ENCODE data around the gene ATXN1.

The ATXN1 gene

DNA sequence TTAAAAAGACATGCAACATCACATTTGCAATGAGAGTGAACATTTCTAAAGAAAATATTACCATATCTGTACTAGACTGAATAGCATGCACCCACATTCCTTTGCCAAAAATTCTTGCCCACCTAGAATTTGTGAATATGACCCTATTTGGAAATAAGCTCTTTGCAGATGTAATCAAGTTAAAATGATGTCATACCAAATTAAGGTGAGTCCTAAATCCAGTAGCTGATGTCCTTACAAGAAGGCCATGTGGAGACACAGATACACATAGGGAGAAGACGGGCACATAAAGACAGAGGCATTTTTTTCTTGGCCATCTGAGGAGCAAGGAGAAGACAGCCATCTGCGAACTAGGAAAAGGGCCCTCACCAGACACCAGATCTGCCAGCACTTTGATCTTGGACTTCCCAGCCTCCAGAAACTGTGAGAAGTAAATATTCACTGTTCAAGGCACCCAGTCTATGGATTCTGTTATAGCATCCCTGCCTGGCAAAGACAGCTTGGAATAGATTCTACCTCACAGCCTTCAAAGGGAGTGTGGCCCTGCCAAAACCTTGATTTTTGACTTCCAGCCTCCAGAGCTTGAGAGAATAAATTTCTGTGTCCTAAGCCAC, 22.8 kb upstream of the ATXN1 start:
- Histone ChIP-seq H3K27ac (ENCODE audit: low read depth, low read length) (no peak overlapping the region), H3K27me3 (ENCODE audit: control insufficient read depth, low read length) (no peaks in the 10 kb centered on the region), H3K9me2 (replicated peaks; ENCODE audit: control insufficient read depth, low read length) (no peaks in the 10 kb centered on the region), H3F3A (ENCODE audit: control insufficient read depth, insufficient read depth) (no peaks in the 10 kb centered on the region), H4K20me1 (ENCODE audit: control insufficient read depth, insufficient read depth, low read depth, low read length) (no peaks in the 10 kb centered on the region), H3K4me2 (ENCODE audit: low read length) (no peak overlapping the region), H3K4me1 (ENCODE audit: control insufficient read depth, low read length) (no peaks in the 10 kb centered on the region), H3K36me3 (ENCODE audit: control insufficient read depth, low read length) (no peaks in the 10 kb centered on the region), H3K79me2 (ENCODE audit: control insufficient read depth, low read length) (no peaks in the 10 kb centered on the region), H3K4me3 (ENCODE audit: low read length) (no peak overlapping the region), H3K9me3 (ENCODE audit: control insufficient read depth, insufficient read depth, low read length) (no peaks in the 10 kb centered on the region)
- TF ChIP-seq CTCF (IDR thresholded peaks at IDR 0.05; ENCODE audit: low read depth, low read length, poor library complexity, severe bottlenecking) (no peak), EZH2phosphoT487 (IDR thresholded peaks at IDR 0.05; ENCODE audit: borderline replicate concordance, low read length) (no peak)

- Histone ChIP-seq H3K27me3 (ENCODE audit: control insufficient read depth, low read length) (no peaks in the 10 kb centered on the region), H3K4me2 (ENCODE audit: low read length) (no peak overlapping the region), H3K4me3 (ENCODE audit: low read length) (no peak overlapping the region), H3K79me2 (ENCODE audit: control insufficient read depth, low read length) (no peaks in the 10 kb centered on the region), H3K4me1 (ENCODE audit: control insufficient read depth, low read length) (no peaks in the 10 kb centered on the region), H3K27ac (ENCODE audit: low read depth, low read length) (no peak overlapping the region), H3K36me3 (ENCODE audit: control insufficient read depth, low read length) (no peaks in the 10 kb centered on the region), H3K9me3 (ENCODE audit: control insufficient read depth, insufficient read depth, low read length) (no peaks in the 10 kb centered on the region), H3F3A (ENCODE audit: control insufficient read depth, insufficient read depth) (no peaks in the 10 kb centered on the region), H4K20me1 (ENCODE audit: control insufficient read depth, insufficient read depth, low read depth, low read length) (no peaks in the 10 kb centered on the region), H3K9me2 (replicated peaks; ENCODE audit: control insufficient read depth, low read length) (no peaks in the 10 kb centered on the region)
- no peak for TF ChIP-seq EZH2phosphoT487 (IDR thresholded peaks at IDR 0.05; ENCODE audit: borderline replicate concordance, low read length)
- TF ChIP-seq CTCF (IDR thresholded peaks at IDR 0.05; ENCODE audit: low read depth, low read length, poor library complexity, severe bottlenecking) = no peak
Observed at GRCh38 chr6:16783509-16783908, 22.2 kb upstream of the ATXN1 start.

GRCh38 chr6:16782278-16782677, 21.0 kb upstream of the ATXN1 start:
- H3K27ac ChIP-seq (ENCODE audit: low read depth, low read length) = no peak overlapping the region
- no peak for TF ChIP-seq EZH2phosphoT487 (IDR thresholded peaks at IDR 0.05; ENCODE audit: borderline replicate concordance, low read length)

DNA sequence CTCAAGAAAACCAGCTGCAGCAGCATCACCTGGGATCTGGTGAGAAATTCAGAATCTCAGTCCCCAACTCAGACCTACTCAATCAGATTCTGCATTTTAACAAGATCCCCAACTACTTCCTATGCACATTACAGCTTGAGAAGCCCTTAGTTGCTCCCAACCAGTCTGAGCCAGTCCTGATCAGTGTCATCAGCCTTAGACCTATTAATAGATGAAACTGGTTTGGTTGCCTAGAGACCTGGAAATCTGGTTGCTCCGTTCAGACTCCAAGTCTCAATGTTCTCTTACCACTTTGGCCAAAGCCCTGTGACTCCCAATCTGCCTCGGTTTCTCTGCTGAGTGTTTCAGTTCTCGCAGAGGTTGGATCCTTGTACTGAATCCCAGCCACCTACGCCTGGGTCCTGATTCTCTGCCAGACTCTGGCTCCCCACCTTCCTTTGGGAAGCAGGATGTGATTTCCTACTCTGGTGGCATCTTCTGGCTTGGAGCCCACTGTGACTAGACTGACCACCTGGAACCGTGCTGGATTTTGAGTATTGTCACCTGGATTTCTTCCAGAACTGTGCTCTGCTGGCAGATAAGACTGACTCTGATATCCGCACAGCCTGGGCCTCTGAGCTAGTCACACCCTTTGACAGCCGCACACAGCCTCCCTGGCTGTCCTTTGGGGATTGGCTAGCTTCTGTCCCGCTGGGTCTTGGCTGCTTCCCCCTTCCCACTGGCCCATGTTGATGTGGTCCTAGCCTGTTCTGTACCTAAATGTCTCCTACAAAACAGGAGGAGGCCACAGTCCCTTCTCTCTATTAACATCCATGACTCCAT, 20.3 kb upstream of the ATXN1 start:
- Histone ChIP-seq H4K20me1 (ENCODE audit: control insufficient read depth, insufficient read depth, low read depth, low read length) (no peaks in the 10 kb centered on the region), H3K79me2 (ENCODE audit: control insufficient read depth, low read length) (no peaks in the 10 kb centered on the region), H3F3A (ENCODE audit: control insufficient read depth, insufficient read depth) (no peaks in the 10 kb centered on the region), H3K27ac (ENCODE audit: low read depth, low read length) (no peak overlapping the region), H3K9me2 (replicated peaks; ENCODE audit: control insufficient read depth, low read length) (no peaks in the 10 kb centered on the region), H3K4me1 (ENCODE audit: control insufficient read depth, low read length) (no peaks in the 10 kb centered on the region), H3K9me3 (ENCODE audit: control insufficient read depth, insufficient read depth, low read length) (no peaks in the 10 kb centered on the region), H3K27me3 (ENCODE audit: control insufficient read depth, low read length) (no peaks in the 10 kb centered on the region), H3K4me2 (ENCODE audit: low read length) (no peak overlapping the region), H3K4me3 (ENCODE audit: low read length) (no peak overlapping the region), H3K36me3 (ENCODE audit: control insufficient read depth, low read length) (no peaks in the 10 kb centered on the region)
- TF ChIP-seq CTCF (IDR thresholded peaks at IDR 0.05; ENCODE audit: low read depth, low read length, poor library complexity, severe bottlenecking) (no peak), EZH2phosphoT487 (IDR thresholded peaks at IDR 0.05; ENCODE audit: borderline replicate concordance, low read length) (no peak)

More at GRCh38 chr6:16782278-16782677, 21.0 kb upstream of the ATXN1 start:
- Histone ChIP-seq H3K4me3 (ENCODE audit: low read length) (no peak overlapping the region), H3K36me3 (ENCODE audit: control insufficient read depth, low read length) (no peaks in the 10 kb centered on the region), H3K79me2 (ENCODE audit: control insufficient read depth, low read length) (no peaks in the 10 kb centered on the region), H3K9me3 (ENCODE audit: control insufficient read depth, insufficient read depth, low read length) (no peaks in the 10 kb centered on the region), H3K4me2 (ENCODE audit: low read length) (no peak overlapping the region), H3K27me3 (ENCODE audit: control insufficient read depth, low read length) (no peaks in the 10 kb centered on the region), H3F3A (ENCODE audit: control insufficient read depth, insufficient read depth) (no peaks in the 10 kb centered on the region), H3K4me1 (ENCODE audit: control insufficient read depth, low read length) (no peaks in the 10 kb centered on the region), H4K20me1 (ENCODE audit: control insufficient read depth, insufficient read depth, low read depth, low read length) (no peaks in the 10 kb centered on the region), H3K9me2 (replicated peaks; ENCODE audit: control insufficient read depth, low read length) (no peaks in the 10 kb centered on the region)
